NCI-H82 treated with DMSO at 0.1 percent for 48 hours (cell line): Measurements from ENCODE around the gene PSTPIP2.

Source experiments
- DNase-seq: peaks from one replicate; lab custom pipeline; 2025; ENCODE audit not compliant: unreplicated experiment; lab: John Stamatoyannopoulos, UW

PSTPIP2 gene

DNA sequence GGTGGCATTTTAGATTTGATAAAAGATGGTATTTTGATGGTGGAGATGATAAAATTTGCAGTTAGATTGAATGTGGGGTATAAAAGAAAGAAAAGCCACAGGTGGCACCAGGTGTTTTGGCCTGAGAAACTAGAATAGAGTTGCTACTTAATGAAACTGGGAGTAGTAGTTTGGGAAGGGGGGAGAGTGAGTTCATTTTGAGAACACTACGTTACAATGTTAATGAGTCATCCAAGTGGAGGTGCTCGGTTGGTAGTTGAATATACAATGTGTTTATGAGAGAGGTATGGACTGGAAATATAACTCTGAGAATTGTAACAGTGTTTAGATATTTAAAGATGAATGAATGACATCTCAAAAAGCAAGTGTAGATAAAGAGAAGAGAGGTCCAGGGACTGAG lies 131.3 kb downstream of the PSTPIP2 start:
- DNase-seq: no peak

DNA sequence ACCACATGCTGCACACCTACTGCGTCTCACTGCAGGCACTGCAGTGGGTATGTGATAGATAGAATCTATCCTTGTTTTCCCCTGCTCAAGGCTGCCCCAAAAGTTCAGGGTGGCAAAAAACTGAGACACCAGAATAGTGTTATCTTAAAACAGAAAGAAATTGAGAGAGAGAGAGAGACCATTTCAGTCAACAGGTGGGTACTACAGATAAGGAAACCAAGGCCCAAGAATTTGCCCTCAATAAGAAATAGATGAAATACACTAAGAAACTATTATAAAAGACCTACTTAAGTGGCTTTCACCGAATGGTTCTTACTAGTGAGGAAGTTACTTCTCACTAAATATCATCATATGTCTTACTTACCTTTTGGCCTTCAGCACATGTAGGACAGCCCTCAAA lies 132.8 kb downstream of the PSTPIP2 start:
- no peak for DNase-seq

DNA sequence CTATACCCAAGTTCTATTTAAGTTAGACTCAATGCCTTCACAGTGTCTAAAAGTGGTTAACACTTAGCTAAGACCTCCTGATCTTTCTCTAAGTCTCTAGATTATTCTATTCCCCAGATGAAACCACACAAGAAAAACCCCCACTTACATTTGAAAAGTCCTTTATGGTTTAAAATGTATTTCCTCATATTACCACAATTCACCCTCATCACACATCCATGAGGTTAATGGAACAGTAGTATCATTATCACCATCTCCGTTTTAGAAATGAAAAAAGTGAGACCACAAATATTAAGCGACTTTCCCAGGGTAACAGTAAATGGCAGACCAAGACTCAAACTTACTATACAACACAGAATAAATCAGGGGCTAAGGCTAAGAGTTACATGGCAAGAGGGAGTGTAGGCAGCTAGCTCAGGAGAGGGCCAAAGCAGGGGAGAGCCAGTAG lies 133.5 kb downstream of the PSTPIP2 start:
- no peak for DNase-seq

GRCh38 chr18:45935591-45936335 lies 136.3 kb downstream of the PSTPIP2 start:
- DNase-seq: no peak
